ACHN (cell line): ENCODE results near the gene KHDC1.
"Not testable (repeated sequence)": the region's sequence is repeated elsewhere in the genome, so short reads cannot be mapped to it uniquely, and the experiment has no call there.

ENCODE experiments used
- DNase-seq: peaks from one replicate; pipeline ENCODE4 v3.0.0-alpha.2; 2015
- in situ Hi-C: cut with HindIII; loops from 2 replicates; pipeline ENCODE4 v1.10.0; 2017; ENCODE audit warnings: low sequenced_read_pairs, low pct_ligation_motif_present, low pct_unique_long_range_greater_than_20kb

KHDC1 gene

DNA sequence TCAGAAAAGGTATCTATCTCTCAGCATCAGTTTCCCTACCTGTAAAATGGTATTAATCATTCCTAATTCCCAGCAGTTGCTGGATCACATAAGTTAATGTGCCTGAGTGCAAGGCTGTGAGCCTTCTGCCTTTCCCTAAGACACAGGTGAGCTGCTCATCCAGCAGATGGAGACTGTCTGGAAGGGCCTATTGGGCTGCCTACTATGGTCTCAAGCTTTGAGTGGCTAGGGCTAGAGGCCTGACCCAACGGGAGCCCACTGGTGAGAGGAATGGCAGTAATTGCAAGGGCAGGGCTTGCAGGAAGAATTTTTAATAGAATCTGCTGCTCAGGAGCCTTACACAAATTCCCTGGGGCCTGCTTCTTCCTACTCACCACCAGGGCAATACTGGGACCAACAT is 4.3 kb downstream of the KHDC1 start:
- no peak for DNase-seq
- in situ Hi-C loops: no loop called here

DNA sequence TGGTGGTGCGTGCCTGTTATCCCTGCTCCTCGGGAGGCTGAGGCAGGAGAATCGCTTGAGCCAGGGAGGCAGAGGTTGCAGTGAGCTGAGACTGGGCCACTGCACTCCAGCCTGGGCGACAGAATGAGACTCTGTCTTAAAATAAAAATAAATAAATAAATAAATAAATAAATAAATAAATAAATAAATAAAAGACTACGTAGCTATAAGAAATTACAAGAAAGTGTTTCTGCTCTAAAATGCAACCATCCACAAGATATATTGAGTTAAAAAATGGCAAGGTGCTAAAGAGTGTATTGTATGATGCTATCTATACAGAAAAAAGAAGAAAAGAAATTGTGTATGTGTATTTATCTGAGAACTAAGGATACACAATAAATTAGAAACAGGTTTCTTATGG is 8.7 kb downstream of the KHDC1 start:
- DNase-seq, in situ Hi-C loops: not testable (repeated sequence)

DNA sequence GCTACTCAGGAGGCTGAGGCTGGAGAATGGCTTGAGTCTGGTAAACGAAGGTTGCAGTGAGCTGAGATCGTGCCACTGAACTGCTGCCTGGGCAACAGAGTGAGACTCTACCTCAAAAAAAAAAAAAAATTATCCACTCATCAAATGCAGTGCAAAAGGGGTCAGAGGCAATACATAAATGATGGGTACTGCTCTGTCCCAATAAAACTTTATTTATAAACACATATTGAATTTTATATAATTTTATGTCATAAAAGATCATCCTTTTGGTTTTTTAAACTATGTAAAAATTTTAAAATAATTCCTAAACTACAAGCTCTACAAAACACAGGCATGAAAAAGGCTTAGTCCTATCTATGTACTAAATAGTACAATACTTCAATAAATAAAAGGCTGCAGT is 10.3 kb downstream of the KHDC1 start:
- in situ Hi-C loops: no loop called here
- no peak for DNase-seq

DNA sequence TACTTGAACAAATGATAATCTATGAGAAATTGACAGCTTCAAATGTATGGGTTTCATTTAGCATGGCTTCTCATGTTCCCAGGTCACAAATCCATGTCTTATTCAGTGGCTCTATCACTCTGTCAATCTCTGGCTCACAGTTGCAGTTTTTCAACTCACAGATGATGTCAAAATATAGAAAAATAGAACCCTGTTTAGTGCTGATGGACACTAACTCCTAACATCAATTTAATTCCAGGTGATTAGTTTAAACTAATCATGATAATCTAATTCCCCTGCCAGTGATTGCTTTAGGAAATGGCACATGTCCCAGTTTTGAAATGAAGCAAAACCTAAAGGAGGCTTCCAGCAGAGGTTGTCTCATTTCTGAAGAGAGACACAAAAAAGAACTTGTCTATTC is 13.0 kb downstream of the KHDC1 start:
- DNase-seq: no peak
- in situ Hi-C loops: no loop called here

DNA sequence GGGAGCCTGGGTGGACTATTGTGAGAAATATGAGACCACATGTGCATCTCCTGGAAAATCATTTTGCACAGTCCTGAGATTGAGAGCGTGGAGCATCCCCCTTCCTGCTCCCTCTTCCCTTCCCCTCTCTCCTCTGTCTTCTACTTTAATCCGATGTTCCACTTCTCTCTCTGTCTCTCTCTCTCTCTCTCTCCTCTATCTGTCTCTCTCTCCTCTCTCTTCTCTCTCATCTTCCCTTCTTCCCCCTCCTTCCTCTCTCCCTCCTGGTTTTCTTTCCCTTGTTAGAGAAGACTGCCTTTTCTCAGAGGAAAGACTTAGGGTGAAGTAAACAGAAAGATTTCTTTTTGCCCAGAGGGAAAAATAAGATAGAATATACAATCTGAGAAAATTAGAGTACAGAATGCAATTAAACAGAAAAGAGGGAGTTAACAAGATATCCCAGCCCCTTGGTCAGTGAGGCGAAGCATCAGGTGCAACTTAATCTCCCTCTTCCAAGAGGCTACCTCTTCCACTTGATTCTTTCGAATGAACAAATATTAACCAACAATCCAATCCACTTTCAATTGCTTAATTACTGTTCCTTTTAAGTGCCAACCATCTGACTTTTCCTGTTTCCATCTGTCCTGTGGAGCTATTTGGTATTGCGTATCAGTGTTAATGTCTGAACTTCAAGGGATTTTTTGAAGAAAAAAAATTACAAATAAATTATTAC is 14.6 kb downstream of the KHDC1 start:
- DNase-seq: no peak
- in situ Hi-C loops: no loop called here

DNA sequence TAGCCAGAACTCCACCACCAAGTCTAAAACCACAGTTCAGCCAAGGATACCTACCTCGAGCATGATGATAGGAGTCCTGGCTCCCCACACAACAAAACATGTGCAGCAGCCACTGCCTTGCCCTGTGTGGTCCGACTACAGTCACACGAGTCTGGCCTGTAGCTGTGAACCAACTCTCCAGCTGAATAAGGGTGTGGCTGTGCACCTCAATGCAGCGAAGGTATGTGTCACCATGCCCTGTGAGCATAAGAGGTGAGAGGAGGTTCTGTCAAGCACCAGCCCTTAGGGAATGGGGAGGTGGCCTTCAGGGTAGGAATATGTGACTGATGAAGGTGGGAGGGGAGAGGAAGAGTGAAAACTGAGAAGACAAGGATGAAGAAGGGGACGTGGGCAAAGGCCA is 21.0 kb downstream of the KHDC1 start:
- in situ Hi-C loops: no loop called here
- no peak for DNase-seq

DNA sequence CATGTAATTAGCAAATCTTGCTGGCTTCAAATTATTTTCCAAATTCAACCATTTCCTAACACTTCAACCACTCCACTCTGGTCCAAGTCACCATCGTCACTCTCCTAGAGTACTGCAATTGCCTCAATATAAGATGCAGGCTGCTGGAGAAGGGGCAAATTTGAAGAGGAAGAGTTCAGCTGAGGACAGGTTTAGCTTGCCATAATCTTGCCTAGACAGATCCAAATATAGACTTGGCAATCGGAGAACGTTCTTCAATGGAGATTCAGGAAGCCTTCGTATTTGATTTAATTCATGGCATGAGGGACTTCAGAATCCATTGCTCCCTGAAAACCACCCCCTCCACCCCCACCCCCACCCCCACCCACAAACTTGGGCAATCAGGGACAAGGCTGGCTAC is 22.3 kb downstream of the KHDC1 start:
- in situ Hi-C loops: no loop called here
- no peak for DNase-seq

DNA sequence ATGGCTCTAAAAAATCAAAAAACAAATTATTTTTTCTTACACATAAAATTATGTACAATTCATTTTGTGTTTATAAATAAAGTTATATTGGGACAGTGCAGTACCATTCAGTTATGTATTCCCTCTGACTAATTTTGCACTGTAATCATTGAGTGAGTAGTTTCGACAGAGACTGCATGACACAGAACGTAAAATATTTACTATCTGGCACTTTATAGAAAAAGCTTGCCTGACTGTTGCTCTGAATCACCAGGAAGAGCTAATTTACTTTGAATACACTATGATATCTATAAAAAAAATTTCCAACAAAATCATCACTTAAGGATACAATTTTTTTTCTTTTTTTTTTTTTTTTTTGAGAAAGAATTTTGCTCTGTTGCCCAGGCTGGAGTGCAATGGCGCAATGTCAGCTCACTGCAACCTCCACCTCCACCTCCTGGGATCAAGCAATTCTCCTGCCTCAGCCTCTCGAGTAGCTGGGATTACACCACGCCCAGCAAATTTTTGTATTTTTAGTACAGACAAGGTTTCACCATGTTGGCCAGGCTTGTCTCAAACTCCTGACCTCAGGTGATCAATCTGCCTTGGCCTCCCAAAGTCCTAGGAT is 26.7 kb downstream of the KHDC1 start:
- in situ Hi-C loops: no loop called here
- peak; percentile 10 for DNase-seq

DNA sequence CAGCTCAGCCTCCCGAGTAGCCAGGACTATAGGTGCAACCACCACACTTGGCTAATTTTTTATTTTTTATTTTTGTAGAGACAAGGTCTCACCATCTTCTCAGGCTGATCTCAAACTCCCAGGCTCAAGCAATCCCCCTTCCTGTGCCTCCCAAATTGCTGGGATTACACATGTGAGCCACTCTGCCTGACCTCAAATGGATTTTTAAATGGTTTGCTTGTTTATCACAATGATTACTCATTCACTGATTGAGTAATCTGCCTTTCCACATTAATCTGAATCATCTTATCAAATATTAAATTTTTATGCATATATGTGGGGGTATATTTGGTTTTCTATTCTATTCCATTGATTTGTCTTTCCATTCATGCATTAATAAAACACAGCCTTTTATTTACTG is 28.3 kb downstream of the KHDC1 start:
- DNase-seq: no peak
- in situ Hi-C loops: no loop called here

DNA sequence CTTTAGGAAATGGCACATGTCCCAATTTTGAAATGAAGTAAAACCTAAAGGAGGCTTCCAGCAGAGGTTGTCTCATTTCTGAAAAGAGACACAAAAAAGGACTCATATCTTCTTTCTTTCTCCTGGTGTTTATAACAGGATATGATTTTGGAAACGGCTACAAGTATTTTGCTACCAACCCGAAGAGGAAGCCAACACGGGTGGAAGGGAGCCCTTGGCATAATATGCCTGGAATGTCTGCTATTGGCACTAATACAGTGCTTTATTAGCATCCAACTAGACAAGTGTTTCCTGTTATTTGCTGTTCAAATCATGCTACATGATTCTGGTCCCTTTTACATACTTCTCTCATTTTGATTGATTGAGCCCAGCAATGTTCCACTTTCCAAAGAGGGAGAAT is 29.0 kb downstream of the KHDC1 start:
- DNase-seq, in situ Hi-C loops: not testable (repeated sequence)

DNA sequence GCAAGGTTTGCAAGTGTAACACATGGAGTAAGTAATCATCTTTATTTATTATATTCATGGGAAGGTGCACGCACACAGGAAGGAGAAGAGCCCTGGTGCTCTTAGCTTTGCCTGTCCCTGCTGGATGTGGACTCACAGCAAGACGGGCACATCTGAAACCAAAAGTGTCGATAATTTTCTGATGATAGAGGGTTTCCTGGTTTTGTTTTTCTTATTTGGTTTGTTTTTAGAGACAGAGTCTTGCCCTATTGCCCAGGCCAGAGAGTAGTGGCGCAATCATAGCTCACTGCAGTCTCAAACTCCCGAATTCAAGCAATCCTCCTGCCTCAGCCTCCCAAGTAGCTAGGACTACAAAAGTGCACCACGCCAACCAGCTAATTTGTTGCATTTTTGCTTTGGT is 29.9 kb downstream of the KHDC1 start:
- no peak for DNase-seq
- in situ Hi-C loops: no loop called here

DNA sequence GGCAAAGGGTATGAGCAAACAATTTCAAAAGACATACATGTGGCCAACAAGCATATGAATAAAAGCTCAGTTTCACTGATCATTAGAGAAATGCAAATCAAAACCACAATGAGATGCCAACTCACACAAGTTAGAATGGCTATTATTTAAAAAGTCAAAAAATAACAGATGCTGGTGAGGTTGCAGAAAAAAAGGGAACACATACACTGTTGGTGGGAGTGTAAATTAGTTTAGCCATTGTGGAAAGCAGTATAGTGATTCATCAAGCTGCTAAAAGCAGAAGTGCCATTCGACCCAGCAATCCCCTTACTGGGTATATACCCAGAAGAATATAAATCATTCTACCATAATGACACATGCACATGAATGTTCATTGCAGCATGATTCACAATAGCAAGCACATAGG is 31.0 kb downstream of the KHDC1 start:
- in situ Hi-C loops: no loop called here
- no peak for DNase-seq

DNA sequence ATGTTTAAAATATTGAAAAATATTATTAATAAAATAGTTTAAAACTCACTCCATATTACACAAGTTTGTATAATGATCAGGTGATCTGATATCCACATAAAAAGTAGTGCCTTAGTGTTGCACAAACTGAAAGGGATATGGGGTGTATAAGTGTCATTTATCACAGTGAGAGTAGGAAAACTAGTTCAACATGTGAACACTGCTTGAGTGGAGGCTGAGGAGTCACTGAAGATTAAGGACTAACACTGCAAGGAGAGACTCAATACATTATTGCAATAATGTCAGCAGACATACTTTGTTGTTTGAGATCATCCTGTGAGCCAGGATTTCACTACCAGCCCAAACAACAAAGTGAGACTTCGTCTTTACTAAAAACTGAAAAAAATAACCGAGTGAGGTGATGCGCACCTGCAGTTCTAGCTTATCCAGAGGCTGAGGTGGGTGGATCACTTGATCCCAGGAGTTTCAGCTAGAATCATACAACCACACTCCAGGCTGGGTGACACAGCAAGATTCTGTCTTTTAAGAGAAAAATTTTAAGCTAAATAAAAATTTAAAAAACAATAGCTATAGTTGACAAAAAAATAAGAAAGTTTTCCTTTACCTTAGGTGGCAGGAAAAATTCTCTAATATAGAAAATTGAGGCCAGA is 35.3 kb downstream of the KHDC1 start:
- in situ Hi-C loops: no loop called here
- DNase-seq: no peak

DNA sequence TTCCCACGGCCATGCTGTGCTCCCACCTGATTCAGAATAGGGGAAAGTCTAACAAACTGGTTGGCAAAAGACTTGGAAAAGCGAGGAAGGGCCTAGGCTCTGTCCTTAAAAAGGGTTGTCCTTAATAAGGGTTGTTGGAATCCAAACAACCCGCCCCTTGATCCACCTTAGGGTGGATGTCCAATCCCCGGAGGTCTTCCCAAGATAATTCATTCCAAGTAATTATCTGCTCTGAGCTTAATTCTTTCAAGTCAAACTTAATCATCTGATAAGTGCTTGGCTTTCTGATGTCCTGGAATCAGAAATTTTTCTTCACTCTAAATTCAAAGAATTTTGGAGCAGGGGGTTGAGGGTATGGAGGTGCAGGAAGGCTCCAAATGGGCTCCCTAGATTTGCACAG is 37.6 kb downstream of the KHDC1 start, which contains the start of gene KHDC1L:
Gene KHDC1L, minus strand, starts transcription at position 101 of the 400 bp plus-strand sequence. Its CDS starts 88 bp downstream, at position 13.
- no peak for DNase-seq
- in situ Hi-C loops: no loop called here

DNA sequence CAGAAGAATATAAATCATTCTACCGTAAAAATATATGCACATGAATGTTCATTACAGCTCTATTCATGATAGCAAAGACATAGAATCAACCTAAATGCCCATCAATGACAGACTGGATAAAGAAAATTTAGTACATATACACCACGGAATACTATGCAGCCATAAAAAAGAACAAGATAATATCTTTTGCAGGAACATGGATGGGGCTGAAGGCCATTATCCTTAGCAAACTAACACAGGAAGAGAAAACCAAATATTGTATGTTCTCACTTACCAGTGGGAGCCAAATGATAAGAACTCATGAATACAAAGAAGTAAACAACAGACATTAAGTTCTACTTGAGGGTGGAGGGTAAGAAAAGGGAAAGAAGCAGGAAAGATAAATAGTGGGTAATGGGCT is 46.1 kb downstream of the KHDC1 start:
- no peak for DNase-seq
- in situ Hi-C loops: no loop called here

DNA sequence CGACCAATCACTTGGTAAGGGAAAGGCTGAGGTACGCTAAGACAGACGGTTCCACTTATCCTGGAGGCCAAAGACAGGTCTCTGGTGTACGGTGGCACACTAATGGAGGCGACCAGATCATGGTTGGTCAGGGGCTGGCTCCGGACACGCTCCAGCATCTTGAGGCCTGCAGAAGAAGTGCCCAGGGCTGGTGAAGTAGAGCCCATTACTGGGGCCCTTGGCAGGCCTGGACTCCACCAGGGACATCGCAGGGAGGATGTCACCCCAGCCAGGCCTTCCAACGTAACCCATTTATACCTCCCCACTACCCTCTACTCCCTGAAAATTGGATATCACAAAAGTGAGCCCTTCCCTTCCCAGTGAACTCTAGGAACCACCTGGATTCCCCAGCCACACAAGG is 53.9 kb downstream of the KHDC1 start:
- in situ Hi-C loops: no loop called here
- DNase-seq: no peak

DNA sequence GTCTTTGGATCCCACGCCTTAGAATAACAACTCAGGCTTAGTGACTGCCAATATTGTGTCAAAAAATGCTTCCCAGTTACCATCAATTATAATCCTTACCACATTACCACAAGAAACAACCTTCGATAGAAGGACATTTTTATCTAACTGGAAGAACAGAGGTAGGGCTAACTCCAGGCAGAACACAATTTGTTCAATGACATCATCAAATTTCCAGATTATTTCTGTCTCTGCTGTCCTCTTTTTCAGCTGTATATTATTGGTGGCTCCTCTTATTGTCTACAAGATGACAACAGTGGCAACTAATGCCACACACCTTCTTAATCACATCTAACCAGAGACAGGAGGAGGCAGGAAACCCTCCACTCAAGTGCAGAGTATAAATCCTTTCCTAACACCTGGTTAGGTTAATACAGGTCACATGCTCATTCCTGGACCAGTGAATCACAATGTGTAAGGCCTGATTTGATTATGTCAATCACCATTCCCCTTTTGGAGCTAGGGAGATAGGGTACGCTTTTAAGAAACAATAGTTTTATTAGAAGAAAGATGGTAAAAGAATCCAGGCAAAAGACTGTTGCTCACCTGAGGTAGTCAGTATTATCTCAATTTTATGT is 55.7 kb downstream of the KHDC1 start:
- in situ Hi-C loops: no loop called here
- DNase-seq: no peak

DNA sequence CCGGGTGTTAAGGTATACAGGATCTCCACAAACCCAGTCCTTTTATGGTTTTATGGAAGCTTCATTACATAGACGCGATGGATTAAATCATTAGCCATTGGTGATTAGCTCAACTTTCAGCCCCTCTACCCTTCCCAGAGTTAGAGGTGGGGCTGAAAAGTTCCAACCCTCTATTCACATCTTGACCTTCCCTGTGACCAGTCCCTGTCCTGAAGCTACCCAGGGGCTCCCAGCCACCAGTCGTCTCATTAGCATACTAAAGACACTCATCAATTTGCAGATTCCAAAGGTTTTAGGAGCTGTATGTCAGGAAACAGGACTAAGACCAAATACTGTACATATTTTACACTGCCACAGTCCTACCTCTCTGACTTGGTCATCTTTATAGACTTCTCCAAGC is 58.7 kb downstream of the KHDC1 start:
- in situ Hi-C loops: no loop called here
- no peak for DNase-seq

DNA sequence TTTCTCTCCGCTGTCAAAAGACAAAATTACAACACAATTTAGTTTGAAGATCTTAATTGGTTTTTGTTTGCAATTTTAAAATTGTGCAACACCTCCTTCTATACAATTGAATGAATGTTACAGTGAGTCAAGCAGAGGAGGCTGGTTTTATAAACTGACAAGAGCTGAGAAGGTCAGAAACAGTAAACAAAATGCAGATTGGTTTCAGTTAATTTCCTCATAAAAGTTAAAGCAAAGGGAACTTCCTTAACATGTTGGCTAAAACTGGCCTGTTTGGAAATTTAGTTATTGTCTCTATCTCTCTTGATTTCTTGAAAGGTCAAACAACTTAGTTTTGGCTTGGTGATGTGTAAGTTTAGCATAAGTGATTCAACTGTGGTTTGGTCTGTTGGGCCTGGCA is 59.9 kb downstream of the KHDC1 start:
- DNase-seq: no peak
- in situ Hi-C loops: no loop called here

DNA sequence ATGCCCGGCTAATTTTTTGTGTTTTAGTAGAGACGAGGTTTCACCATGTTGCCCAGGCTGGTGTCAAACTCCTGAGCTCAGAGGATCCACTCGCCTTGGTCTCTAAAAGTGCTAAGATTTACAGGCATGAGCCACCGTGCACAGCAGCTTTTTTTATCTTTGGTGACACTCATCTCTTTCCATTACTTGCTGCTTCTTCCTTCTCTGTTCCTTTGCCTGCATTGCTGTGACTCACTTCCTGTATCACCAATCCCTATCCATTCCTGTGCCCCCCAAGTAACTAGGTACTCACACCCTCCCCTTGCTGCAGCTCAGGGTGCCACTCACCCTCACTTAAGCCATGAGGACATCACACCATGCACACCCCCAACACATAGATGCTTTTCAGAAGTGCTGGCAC is 62.3 kb downstream of the KHDC1 start:
- in situ Hi-C loops: no loop called here

More for the DNA sequence above, 62.3 kb downstream of the KHDC1 start:
- no peak for DNase-seq
